GM19099 (cell line): ENCODE data around the gene PDIA6.

Experiments used
- POLR2A ChIP-seq: IDR thresholded peaks from 3 replicates; pipeline ENCODE4 v1.6.1; 2011; ENCODE audit warnings: low read depth; ENCODE audit not compliant: insufficient read length; ENCODE audit errors: extremely low read depth

Gene PDIA6

DNA sequence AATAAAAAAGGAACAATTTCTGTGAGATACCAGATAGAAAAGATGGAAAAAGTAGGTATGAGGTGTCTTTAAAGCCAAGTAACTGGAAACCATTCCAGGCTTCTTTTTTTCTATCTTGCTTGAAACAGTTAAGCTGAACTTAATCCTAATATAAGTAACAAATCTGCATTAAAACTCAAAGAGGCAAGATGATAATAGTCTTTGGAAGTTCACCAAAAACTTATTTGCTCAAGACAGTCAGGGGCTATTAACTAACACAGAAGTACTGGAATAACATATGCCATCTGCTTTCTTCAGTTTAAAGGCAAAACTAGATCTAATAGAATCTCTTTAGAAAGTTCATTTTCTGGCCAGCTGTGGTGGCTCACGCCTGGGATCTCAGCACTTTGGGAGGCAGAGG lies 18.8 kb downstream of the PDIA6 start:
- no peak for TF ChIP-seq POLR2A

DNA sequence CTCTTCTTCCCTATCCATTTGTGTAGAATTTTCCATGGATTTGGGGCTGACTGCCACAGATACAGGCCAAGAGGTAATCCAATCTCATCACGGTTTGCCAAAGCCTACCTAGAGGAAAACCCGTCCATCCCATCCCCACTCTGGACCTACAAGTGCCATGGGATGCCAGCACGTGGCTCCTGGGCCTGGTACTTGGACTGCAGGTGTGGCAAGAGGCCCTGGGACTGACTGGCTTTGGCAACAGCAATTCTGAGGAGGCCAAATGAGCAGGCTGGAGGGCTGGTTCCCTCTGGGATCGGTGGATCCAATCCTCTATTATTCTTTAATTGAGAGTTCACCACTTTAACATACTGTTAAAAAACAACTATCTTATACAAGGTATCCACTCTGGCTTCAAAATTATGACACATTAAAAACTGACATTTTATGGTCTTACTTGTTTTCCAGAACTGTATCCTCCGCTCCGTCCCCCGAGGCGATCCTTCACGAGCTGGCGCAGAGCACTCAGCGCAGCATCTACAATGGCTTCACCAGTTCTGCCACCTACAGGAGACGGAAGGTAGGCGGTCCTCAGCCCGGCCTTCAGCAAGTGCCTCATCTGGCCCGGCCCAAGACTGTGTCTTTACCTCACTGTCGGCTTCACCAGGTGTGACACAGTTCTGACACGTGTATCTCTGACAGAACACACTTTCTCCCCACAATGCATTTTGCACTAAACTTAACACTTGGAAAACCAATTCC lies 19.8 kb downstream of the PDIA6 start:
- TF ChIP-seq POLR2A, result no peak

DNA sequence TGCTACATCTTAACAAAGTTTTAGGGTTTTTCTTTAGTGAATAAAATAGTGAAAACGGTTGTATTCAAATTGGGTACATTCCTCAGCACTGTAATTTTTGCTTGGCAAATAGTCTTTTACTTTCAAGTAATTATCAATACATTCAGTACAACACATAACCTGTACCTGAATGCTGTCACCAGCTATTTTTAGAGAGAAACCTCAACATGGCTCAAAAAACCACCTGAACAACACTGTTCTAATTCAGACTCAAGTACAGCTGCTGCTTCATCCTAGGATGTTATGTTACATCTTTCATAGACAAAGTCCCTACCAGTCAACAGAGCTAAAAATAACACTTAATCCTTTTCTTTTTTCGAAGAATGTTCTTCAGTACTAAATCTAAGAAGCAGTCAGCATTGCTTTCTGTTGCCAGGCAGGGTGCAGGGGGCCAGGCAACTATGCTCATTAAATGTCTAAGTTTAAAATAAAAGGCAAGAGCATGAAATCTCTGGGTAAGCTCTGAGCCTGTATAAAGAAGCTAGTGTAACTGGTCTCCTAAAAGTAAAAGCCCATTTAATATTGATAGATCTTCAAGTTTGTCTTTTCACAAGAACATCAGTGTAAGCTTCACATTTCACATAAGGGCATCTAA lies 20.5 kb downstream of the PDIA6 start:
- no peak for TF ChIP-seq POLR2A

GRCh38 chr2:10790228-10790973 lies 22.2 kb downstream of the PDIA6 start:
- TF ChIP-seq POLR2A, result no peak

DNA sequence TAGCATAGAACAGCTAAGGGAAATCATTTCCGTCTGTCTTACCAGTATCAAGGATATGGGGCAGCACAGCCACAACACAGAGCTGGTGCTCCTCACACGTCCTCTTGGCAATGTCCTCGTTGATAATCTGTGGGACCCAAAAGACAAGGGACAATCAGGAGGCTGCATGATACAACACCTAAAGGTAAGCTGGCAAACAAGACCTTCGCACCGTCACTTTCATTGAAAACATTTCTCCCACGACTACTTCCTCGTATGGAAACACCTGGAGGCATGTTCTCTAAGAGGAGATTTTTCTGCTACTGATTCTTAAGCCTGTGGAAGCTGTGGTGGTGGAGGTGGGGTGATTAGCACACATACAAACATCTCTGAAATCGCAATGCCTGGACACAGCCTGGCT lies 23.7 kb downstream of the PDIA6 start:
- no peak for TF ChIP-seq POLR2A

GRCh38 chr2:10787176-10787968 lies 25.2 kb downstream of the PDIA6 start:
- no peak for TF ChIP-seq POLR2A

DNA sequence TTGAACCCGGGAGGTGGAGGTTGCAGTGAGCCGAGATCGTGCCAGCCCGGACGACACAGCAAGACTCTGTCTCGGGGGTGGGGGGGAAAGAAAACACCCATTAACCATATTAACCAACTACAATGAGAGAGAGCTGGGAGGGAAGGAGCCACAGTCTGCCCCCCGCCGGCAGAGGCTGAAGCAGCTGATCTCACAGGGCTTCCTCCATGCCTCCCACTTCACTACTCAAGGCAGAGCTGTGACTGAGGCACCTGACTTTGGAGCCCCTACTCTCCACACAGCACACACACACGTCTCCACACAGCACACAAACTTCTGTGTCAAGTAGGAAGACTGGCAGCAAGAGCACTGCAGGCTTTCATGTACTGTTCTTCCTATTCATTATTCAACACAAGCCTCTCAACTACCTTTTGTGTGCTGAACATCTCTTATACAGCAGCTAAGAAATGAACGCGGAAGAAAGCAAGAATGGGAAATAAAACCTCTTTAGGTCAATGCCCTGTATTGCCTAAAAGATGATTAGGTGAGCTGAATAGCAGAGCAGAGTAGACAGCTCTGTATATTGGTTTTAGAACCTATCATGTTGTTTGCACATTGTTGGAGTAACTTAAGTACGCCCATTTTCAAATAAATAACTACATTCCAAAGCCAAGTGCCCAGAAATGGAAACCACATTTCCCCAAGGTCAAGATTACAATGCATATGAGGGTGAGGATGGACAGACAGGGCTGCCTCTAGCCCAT lies 26.2 kb downstream of the PDIA6 start:
- TF ChIP-seq POLR2A, result no peak

DNA sequence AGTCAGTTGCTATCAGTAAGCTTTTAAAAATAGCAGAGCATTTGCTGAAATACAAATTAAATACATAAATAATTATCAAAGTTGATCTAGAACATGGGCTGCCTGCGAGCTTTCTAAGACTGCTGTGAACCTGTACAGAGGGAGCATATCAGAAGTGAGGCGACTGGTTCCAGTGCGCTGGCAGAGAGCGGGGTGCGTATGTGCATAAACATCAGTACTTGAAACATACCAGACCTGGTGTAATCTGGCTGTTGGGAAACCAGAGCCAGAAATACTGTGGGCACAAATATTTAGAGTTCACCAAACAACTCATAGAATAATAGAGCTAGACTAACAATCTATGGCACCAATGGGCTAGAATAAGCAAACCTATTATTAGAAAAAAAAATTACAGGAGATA lies 27.3 kb downstream of the PDIA6 start:
- no peak for TF ChIP-seq POLR2A

DNA sequence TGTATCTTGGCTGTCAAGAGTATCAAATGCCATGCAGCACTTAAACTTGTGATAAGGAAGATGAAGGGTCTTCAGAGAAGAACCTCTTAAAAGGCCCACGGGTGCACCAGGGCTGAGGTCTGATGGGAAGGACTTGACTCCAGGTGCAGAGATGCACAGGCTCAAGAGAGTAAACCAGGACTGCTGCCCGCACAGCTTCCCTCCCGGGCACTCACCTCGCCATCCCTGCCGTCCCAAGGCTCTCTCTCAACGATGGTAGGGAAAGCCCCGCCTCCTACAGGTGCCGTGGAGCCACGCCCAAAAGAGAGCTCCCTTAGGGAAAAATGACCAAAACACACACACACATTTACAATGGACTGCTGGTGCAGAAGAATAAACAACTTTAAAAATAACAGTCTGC lies 27.9 kb downstream of the PDIA6 start:
- no peak for TF ChIP-seq POLR2A

DNA sequence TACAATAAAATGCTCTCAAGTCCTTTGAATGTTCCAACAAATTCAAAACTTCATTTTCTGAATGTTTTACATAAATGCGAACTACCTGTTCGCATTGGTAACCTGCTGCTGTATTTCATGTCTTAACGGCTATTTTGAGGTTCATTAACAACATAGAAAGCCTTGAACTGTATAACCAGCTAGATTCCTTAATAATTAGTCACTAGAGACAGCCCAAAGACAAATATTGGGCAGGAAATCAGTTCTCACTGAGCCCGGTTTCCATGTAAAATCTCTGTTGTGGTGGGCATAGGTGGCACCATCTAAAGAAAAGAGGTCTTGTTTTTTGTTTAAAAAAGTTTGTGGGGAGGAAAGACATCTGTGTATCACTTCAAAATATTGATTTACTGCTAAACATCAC lies 29.2 kb downstream of the PDIA6 start:
- TF ChIP-seq POLR2A, result no peak

- no peak for TF ChIP-seq POLR2A
These were observed 30.8 kb downstream of the PDIA6 start for GRCh38 chr2:10781746-10782145.

DNA sequence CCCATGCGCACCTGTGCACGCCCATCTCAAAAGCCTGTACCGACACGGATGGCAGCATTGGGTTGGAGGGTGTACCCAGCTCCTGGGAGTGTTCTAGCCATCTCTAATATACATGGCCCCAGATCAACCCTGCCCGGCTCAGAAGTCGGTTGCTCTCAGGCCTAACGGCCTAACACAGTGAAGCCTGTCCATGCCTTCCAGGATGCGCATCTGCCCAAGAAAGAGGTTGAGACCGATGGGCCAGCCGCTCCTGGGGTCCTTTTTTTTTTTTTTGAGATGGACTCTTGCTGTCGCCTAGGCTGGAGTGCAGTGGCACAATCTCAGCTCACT lies 32.1 kb downstream of the PDIA6 start:
- TF ChIP-seq POLR2A, result no peak

GRCh38 chr2:10779776-10780490 lies 32.7 kb downstream of the PDIA6 start:
- no peak for TF ChIP-seq POLR2A

DNA sequence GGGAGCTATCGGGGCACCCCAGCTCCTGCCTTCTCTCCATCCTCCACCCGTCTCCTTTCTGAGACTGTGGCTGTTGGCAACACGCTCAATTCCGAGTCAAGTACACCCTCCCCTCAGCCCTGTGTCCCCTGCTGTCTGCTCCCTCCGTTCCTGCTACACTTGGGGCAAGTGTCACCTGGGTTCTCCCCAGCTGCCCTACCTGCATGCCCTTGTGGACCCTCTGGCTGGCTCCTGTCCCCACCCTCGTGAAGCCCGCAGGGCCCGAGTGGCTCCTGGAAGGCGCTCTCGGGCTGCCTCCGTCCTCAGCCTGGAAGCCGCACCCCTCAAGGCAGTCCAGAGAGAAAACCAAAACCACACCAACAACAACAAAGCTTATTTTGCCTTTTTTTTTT lies 33.9 kb downstream of the PDIA6 start:
- no peak for TF ChIP-seq POLR2A
